Colonic mucosa (tissue), 4 donors: ENCODE data around the gene UBFD1. TPM values are rescaled to one million over a fixed set of nuclear protein-coding genes. Genes with fewer than 3 reads are reported as not detected.
"Not testable (repeated sequence)": the region's sequence is repeated elsewhere in the genome, so short reads cannot be mapped to it uniquely, and the experiment has no call there.

Experiments used
- DNase-seq: peaks from one replicate; pipeline ENCODE4 v3.0.0-alpha.2; 2020
- H3K27ac ChIP-seq: fragments of 200-600 bp; one replicate; pipeline ENCODE4 v1.8.0; 2021
- H3K27me3 ChIP-seq: fragments of 200-600 bp; one replicate; pipeline ENCODE4 v1.8.0; 2021
- H3K36me3 ChIP-seq: fragments of 200-600 bp; one replicate; pipeline ENCODE4 v1.8.0; 2021
- H3K4me1 ChIP-seq: fragments of 200-600 bp; one replicate; pipeline ENCODE4 v1.8.0; 2021; ENCODE audit warnings: mild to moderate bottlenecking
- H3K4me3 ChIP-seq: fragments of 200-600 bp; one replicate; pipeline ENCODE4 v1.8.0; 2021
- H3K9ac ChIP-seq, 2 donors: one replicate each; pipeline ENCODE4 v1.7.0; 2013; ENCODE audit warnings: control low read depth in 2 of 2, low read depth in 2 of 2, low read length in 2 of 2
- H3K9me3 ChIP-seq: fragments of 200-600 bp; one replicate; pipeline ENCODE4 v1.8.0; 2021
- CTCF ChIP-seq: fragments of 200-600 bp; IDR thresholded peaks from one replicate; pipeline ENCODE4 v1.8.0; 2022; ENCODE audit warnings: antibody characterized with exemption, mild to moderate bottlenecking
- intact Hi-C: fragments of 100-400 bp; cut with DNase I; formaldehyde crosslinking; loops from one replicate; pipeline ENCODE4 v1.14.1; 2022
- total RNA-seq, 2 donors: library from RNA; stranded (reverse); fragmentation: NEBNext Ultra II Directional in 1 of 2; extraction: Animal tissue kit (Norgen Biotek cat#: 25700) in 1 of 2; gene quantifications; one replicate each; pipeline ENCODE4 v1.2.1, GENCODE V29; 2021
- donor health status: healthy.
- donor health status: DM: no; HTN: no; CAD: no.
- donor health status: DM: no; HTN: no; CAD: no.

The UBFD1 gene
- total RNA-seq, 2 donors from 2014 or later = 32.4 to 62.4 TPM

GRCh38 chr16:23595951-23596720 is 38.6 kb downstream of the UBFD1 start, which contains the start of gene NDUFAB1:
TSS of gene NDUFAB1 (minus strand) at chr16:23596316. CDS start at chr16:23596290, 26 bp downstream.
- H3K27ac ChIP-seq = peak within 1 kb of the TSS; percentile 60
- no peaks in the 10 kb centered on the region for H3K36me3 ChIP-seq
- DNase-seq = peak; percentile 94
- H3K27me3 ChIP-seq = no peaks in the 10 kb centered on the region
- peaks cover 4% of the 10 kb centered on the region for H3K4me1 ChIP-seq
- peak within 1 kb of the TSS; percentile 64 to 95 for H3K9ac ChIP-seq
- intact Hi-C loops = no loop called here
- TF ChIP-seq CTCF = peak; percentile 100
- H3K4me3 ChIP-seq = peak within 1 kb of the TSS; percentile 96
- no peaks in the 10 kb centered on the region for H3K9me3 ChIP-seq

GRCh38 chr16:23597003-23597756 is 39.7 kb downstream of the UBFD1 start:
- DNase-seq = no peak
- no peak for TF ChIP-seq CTCF
- intact Hi-C loops = no loop called here

GRCh38 chr16:23607726-23608125 is 50.2 kb downstream of the UBFD1 start:
- DNase-seq = no peak
- intact Hi-C loops = no loop called here
- Histone ChIP-seq H3K27me3 (no peaks in the 10 kb centered on the region), H3K4me3 (no peak overlapping the region), H3K4me1 (no peaks in the 10 kb centered on the region), H3K36me3 (no peaks in the 10 kb centered on the region), H3K27ac (no peak overlapping the region), H3K9ac (no peak overlapping the region), H3K9me3 (no peaks in the 10 kb centered on the region)
- TF ChIP-seq CTCF = no peak

More at GRCh38 chr16:23597003-23597756, 39.7 kb downstream of the UBFD1 start:
- Histone ChIP-seq H3K36me3 (no peaks in the 10 kb centered on the region), H3K9me3 (no peaks in the 10 kb centered on the region), H3K27me3 (no peaks in the 10 kb centered on the region), H3K9ac (no peak overlapping the region), H3K4me3 (no peak overlapping the region), H3K4me1 (peaks cover 4% of the 10 kb centered on the region), H3K27ac (no peak overlapping the region)

- Histone ChIP-seq H3K9me3 (no peaks in the 10 kb centered on the region), H3K36me3 (no peaks in the 10 kb centered on the region), H3K9ac (no peak overlapping the region), H3K4me1 (no peaks in the 10 kb centered on the region), H3K27me3 (no peaks in the 10 kb centered on the region), H3K4me3 (no peak overlapping the region), H3K27ac (no peak overlapping the region)
- intact Hi-C loops = no loop called here
- no peak for DNase-seq
- no peak for TF ChIP-seq CTCF
Measured at GRCh38 chr16:23608194-23608593, 50.7 kb downstream of the UBFD1 start.

GRCh38 chr16:23609929-23610328 is 52.4 kb downstream of the UBFD1 start:
- intact Hi-C loops = no loop called here
- Histone ChIP-seq H3K9me3 (no peaks in the 10 kb centered on the region), H3K9ac (no peak overlapping the region), H3K4me1 (no peaks in the 10 kb centered on the region), H3K27ac (no peak overlapping the region), H3K4me3 (no peak overlapping the region), H3K36me3 (no peaks in the 10 kb centered on the region), H3K27me3 (no peaks in the 10 kb centered on the region)
- no peak for DNase-seq
- TF ChIP-seq CTCF = no peak

GRCh38 chr16:23610905-23611304 is 53.4 kb downstream of the UBFD1 start:
- intact Hi-C loops, H3K27me3 ChIP-seq, H3K9me3 ChIP-seq, H3K36me3 ChIP-seq, H3K9ac ChIP-seq, H3K4me1 ChIP-seq, H3K4me3 ChIP-seq, DNase-seq, H3K27ac ChIP-seq: not testable (repeated sequence)
